HG03432 (cell line): Measurements from ENCODE around the gene UGCG.
"Not testable (repeated sequence)": the region's sequence is repeated elsewhere in the genome, so short reads cannot be mapped to it uniquely, and the experiment has no call there.

Experiments
- ATAC-seq: cut with Tn5 transposase; IDR thresholded peaks from one replicate; pipeline ENCODE4 v1.9.1; 2021; ENCODE audit warnings: mild to moderate bottlenecking, moderate library complexity; ENCODE audit not compliant: unreplicated experiment

UGCG gene

DNA sequence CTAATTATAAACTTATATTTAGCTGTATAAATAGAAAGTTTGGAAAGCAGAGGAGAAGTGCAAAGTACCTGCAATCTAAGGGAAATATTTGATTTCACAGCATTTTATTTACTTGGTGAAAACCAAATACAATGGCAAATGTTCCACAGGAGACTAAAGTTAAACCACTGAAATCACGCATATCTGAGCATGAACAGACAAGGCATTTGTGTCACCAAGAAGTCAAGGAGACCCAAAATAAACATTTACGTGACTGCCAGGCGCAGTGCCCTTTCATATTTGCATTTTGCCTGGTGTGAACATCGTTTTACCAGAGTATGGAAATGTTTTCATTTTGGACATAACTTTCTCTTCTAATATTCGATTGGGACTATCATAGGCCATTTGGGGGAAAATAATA, 20.6 kb downstream of the UGCG start:
- no peak for ATAC-seq

GRCh38 chr9:111917980-111918379, 21.4 kb downstream of the UGCG start:
- no peak for ATAC-seq

GRCh38 chr9:111919875-111920274, 23.3 kb downstream of the UGCG start:
- no peak for ATAC-seq

GRCh38 chr9:111920531-111920930, 23.9 kb downstream of the UGCG start:
- no peak for ATAC-seq

DNA sequence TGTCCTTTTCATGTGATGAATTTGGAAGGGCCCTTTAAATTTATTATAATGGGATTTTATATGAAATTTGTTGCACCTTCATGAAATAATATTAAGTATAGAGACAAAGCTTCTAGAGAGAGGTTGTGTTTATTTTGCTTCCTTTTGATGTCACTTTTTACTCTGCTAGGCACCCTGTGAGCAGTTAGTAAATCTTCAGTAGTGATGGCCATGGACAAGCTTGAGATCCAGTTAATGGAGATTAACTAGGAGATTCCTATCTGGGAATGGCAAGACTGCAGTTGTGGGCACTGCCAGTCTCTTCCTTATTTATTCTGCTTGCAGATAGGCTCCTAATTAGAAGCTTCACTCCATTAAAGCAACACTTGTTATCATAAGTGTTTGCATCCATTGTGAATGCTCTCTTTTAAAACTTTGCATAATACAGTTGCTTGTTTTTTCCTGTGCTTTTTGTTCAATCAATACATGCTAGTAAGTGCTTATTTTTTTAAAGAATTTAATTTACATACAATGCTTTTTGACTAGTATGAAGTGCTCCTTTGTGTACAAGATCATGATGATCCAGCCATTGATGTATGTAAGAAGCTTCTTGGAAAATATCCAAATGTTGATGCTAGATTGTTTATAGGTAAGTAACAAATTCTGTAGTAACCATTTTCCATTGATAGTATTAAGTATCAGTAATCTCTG, 25.9 kb downstream of the UGCG start:
- ATAC-seq: no peak

- ATAC-seq: no peak
Observed at GRCh38 chr9:111924281-111924680, 27.7 kb downstream of the UGCG start.

GRCh38 chr9:111925017-111925770, 28.6 kb downstream of the UGCG start:
- ATAC-seq: no peak

- ATAC-seq: no peak
Observed at GRCh38 chr9:111925784-111926183, 29.2 kb downstream of the UGCG start.

GRCh38 chr9:111926421-111926875, 29.8 kb downstream of the UGCG start:
- ATAC-seq: peak; percentile 99

- ATAC-seq: no peak
Observed at GRCh38 chr9:111928359-111928720, 31.7 kb downstream of the UGCG start.

GRCh38 chr9:111934747-111935146, 38.1 kb downstream of the UGCG start:
- ATAC-seq: no peak

- no peak for ATAC-seq
Observed at GRCh38 chr9:111936391-111936790, 39.8 kb downstream of the UGCG start.

DNA sequence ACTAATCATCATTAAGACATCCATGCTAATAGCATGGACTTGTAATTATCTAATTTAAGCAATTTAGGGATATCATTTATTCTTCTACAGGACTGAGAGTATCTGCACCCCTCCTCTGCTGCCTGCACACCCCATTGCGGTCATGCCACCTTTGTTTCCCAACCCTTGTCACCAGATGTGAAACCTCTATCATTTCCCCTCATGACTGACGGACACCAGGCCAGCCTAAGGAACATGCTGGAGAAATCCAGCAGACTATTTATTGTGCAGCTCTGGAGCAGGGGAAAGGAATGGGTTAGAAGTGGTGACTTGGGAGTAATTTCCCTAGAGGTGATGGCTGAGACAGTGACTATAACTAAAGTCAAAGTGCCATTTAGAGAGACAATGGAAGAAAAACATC, 40.7 kb downstream of the UGCG start:
- ATAC-seq: no peak

GRCh38 chr9:111937781-111938426, 41.3 kb downstream of the UGCG start:
- ATAC-seq: peak; percentile 86

GRCh38 chr9:111938427-111938800, 41.8 kb downstream of the UGCG start:
- ATAC-seq: peak; percentile 15

- ATAC-seq: no peak
Observed at GRCh38 chr9:111939322-111939721, 42.7 kb downstream of the UGCG start.

- no peak for ATAC-seq
Observed at GRCh38 chr9:111940697-111941096, 44.1 kb downstream of the UGCG start.

- no peak for ATAC-seq
Observed at GRCh38 chr9:111943200-111943599, 46.6 kb downstream of the UGCG start.

DNA sequence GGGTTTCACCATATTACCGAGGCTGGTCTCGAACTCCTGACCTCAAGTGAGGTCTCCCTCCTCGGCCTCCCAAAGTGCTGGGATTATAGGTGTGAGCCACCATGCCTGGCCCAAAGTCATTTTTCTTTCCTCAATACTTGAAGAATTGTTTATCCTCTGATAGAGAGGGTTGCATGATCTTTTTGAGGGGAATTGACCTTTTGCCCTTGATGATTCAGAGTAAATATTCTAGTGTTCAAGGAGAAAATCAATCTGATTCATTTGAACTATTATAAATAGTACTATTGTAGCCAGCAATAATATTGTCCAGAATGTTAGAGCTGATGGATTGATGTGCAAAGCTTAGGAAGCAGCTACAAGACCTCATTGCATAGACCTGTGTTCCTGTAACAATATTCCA, 47.1 kb downstream of the UGCG start:
- ATAC-seq: no peak

DNA sequence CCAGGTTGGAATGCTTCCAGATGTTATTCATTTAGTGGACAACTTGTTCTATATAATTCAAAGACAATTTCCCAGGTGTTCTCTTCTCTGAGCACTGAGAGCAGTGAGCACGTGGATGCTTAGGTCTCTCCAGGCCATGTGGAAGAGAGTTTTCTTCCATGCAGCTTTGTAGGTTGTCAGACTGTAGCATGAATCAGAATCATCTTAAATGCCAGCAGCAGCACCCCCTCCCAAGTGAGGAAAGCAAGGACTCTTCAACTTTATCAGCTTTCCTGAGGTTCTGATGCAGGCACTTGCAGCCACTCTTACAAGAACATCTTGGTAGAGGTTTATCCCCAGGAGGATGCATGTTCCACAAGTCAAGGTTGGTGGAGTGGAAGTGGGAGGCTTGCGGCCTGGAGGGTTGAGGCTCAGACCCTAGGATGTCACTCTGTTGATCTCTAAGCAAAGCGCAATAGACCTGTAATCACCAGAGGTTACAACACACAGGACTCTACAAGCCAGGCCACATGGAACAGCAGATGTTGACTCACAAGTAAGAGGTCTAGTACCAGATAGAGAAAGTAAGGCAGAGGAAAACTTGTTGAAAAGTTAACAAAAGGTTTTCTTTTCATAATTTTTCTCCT, 47.7 kb downstream of the UGCG start:
- ATAC-seq: peak; percentile 39

GRCh38 chr9:111945216-111945615, 48.6 kb downstream of the UGCG start:
- peak; percentile 89 for ATAC-seq

GRCh38 chr9:111948109-111948508, 51.5 kb downstream of the UGCG start:
- ATAC-seq: not testable (repeated sequence)
